Fibroblast of mammary gland (primary cell): Measurements from ENCODE around the gene DRG1.
A peak's percentile ranks its signal among the peaks of the same experiment; 100 is the strongest.

Experiments
- DNase-seq: peaks from one replicate; pipeline ENCODE4 v3.0.0-alpha.2; 2010; ENCODE audit warnings: low read depth
- H3K4me3 ChIP-seq: 2 replicates; pipeline ENCODE4 v1.5.1; 2011; ENCODE audit warnings: low read depth, mild to moderate bottlenecking, low read length, moderate library complexity; ENCODE audit not compliant: control insufficient read depth
- CTCF ChIP-seq: conservative IDR thresholded peaks from 2 replicates; pipeline ENCODE4 v1.5.1; 2011; ENCODE audit warnings: low read depth, low read length, inconsistent platforms; ENCODE audit not compliant: control insufficient read depth, insufficient read depth

DRG1 gene

GRCh38 chr22:31446767-31447166 is 47.4 kb downstream of the DRG1 start:
- no peak overlapping the region for H3K4me3 ChIP-seq
- no peak for DNase-seq
- no peak for TF ChIP-seq CTCF

GRCh38 chr22:31447337-31447736 is 47.9 kb downstream of the DRG1 start:
- H3K4me3 ChIP-seq: no peak overlapping the region
- no peak for TF ChIP-seq CTCF
- DNase-seq: no peak

GRCh38 chr22:31448382-31448781 is 49.0 kb downstream of the DRG1 start:
- TF ChIP-seq CTCF: no peak
- no peak for DNase-seq
- no peak overlapping the region for H3K4me3 ChIP-seq

GRCh38 chr22:31449506-31449905 is 50.1 kb downstream of the DRG1 start:
- DNase-seq: no peak
- no peak overlapping the region for H3K4me3 ChIP-seq
- TF ChIP-seq CTCF: no peak

GRCh38 chr22:31451709-31452571 is 52.5 kb downstream of the DRG1 start:
- DNase-seq: peak; percentile 67
- peak; percentile 62 for TF ChIP-seq CTCF
- H3K4me3 ChIP-seq: no peak overlapping the region

- DNase-seq: no peak
- TF ChIP-seq CTCF: no peak
These were observed 62.3 kb downstream of the DRG1 start for GRCh38 chr22:31461699-31462098.

GRCh38 chr22:31465307-31465706 is 65.9 kb downstream of the DRG1 start:
- H3K4me3 ChIP-seq: no peak overlapping the region
- no peak for DNase-seq
- TF ChIP-seq CTCF: no peak

More at GRCh38 chr22:31461699-31462098, 62.3 kb downstream of the DRG1 start:
- no peak overlapping the region for H3K4me3 ChIP-seq
